Lung (tissue), 12 donors: Measurements from ENCODE around the gene PITPNB. TPM values are rescaled to one million over a fixed set of nuclear protein-coding genes. Genes with fewer than 3 reads are reported as not detected.

Experiments used
- ATAC-seq: fragments of 200-7000 bp; cut with Tn5 transposase; one replicate; pipeline ENCODE4 v1.9.1; 2020; ENCODE audit warnings: moderate number of reproducible peaks; ENCODE audit not compliant: insufficient read depth, low FRiP score
- DNase-seq, 3 donors: peaks; one replicate each; pipeline ENCODE4 v3.0.0-alpha.2; 2013 to 2017
- H3K27ac ChIP-seq, 2 donors: one replicate each; pipeline ENCODE4 v1.5.1; 2013; ENCODE audit warnings: mild to moderate bottlenecking in 2 of 2, moderate library complexity in 2 of 2, control low read depth in 1 of 2, inconsistent platforms in 1 of 2, low read depth in 1 of 2, low read length in 1 of 2
- H3K27me3 ChIP-seq, 3 donors: one replicate each; pipeline ENCODE4 v1.5.1; 2013; ENCODE audit warnings: low read length in 2 of 3; ENCODE audit not compliant: control insufficient read depth in 3 of 3, insufficient read depth in 3 of 3
- H3K36me3 ChIP-seq, 4 donors: one replicate each; pipeline ENCODE4 v1.5.1; 2013; ENCODE audit warnings: low read length in 4 of 4, mild to moderate bottlenecking in 1 of 4, moderate library complexity in 1 of 4; ENCODE audit not compliant: control insufficient read depth in 4 of 4, insufficient read depth in 4 of 4
- H3K4me1 ChIP-seq, 5 donors: one replicate each; pipeline ENCODE4 v1.5.1; 2013; ENCODE audit warnings: low read length in 5 of 5, mild to moderate bottlenecking in 2 of 5, moderate library complexity in 1 of 5; ENCODE audit not compliant: control insufficient read depth in 5 of 5, insufficient read depth in 5 of 5
- H3K4me3 ChIP-seq: one replicate; pipeline ENCODE4 v1.5.1; 2013; ENCODE audit warnings: mild to moderate bottlenecking, control low read depth, moderate library complexity
- H3K9ac ChIP-seq, 2 donors: one replicate each; pipeline ENCODE4 v1.5.1; 2013; ENCODE audit warnings: low read length in 2 of 2, control low read depth in 1 of 2; ENCODE audit not compliant: insufficient read depth in 1 of 2
- H3K9me3 ChIP-seq, 4 donors: one replicate each; pipeline ENCODE4 v1.5.1; 2013; ENCODE audit warnings: low read length in 3 of 4, mild to moderate bottlenecking in 1 of 4, moderate library complexity in 1 of 4; ENCODE audit not compliant: control insufficient read depth in 4 of 4, insufficient read depth in 3 of 4
- WGBS, 2 donors: extraction: QIAGEN DNeasy Blood & Tissue Kit; methylation state at CpG; one replicate each; pipeline ENCODE4 v1.1.7; 2013; 5-methylcytosine and 5-hydroxymethylcytosine counted together
- polyA plus RNA-seq, 2 donors: library from polyadenylated mRNA; stranded (reverse); fragments of 200-250 nt; gene quantifications; one replicate each; pipeline ENCODE4 v1.2.1, GENCODE V29; 2013
- total RNA-seq, 2 donors: library from RNA; depleted of rRNA in 1 of 2; stranded (reverse); fragments of >200 nt in 1 of 2; gene quantifications; one replicate each; pipeline ENCODE4 v1.2.1, GENCODE V29; 2014 to 2021
- TF ChIP-seq, protein P1 (sequence below): IDR thresholded peaks from 2 replicates; pipeline ENCODE4 v1.5.1; 2012; ENCODE audit warnings: mild to moderate bottlenecking; ENCODE audit errors: control extremely low read depth, extremely low read depth
- donor health status: control.
- donor health status: control.
- donor health status: Bipolar disorder and iron deficiency.
- donor health status: healthy.
- donor health status: DM: yes; HTN: yes; CAD: no.

Gene PITPNB
- total and polyA plus RNA-seq, 4 donors = 19.2 to 73.5 (median 37.5) TPM

DNA sequence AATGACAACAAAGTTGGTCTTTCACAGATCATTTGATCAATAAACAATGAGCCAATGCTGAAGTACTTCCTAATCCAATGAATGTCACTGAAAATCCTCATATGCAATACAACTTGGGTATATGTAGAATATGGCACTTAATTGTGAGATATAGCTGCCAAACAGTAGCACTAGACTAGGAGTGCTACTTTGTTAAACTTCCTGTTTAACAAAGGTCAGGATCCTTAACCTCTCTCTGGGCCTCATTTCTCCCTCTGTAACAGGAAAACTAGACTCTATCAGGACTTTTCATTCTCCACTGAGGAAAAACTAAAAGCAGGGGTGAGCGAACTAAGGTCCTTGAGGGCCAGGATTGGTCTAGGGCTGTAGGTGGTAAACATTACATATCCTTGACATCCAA is 56.1 kb downstream of the PITPNB start:
- H3K9ac ChIP-seq = peak overlapping the region in 1 of 2 donors; percentile 56
- no peak overlapping the region for H3K4me3 ChIP-seq
- H3K27ac ChIP-seq = no peak overlapping the region
- peaks cover 6 to 20% (median 15%) of the 10 kb centered on the region in 4 donors for H3K36me3 ChIP-seq
- no peaks in the 10 kb centered on the region for H3K27me3 ChIP-seq
- H3K4me1 ChIP-seq = peaks cover 4 to 55% (median 11%) of the 10 kb centered on the region in 5 donors
- DNase-seq = no peak
- TF ChIP-seq, protein P1, sequence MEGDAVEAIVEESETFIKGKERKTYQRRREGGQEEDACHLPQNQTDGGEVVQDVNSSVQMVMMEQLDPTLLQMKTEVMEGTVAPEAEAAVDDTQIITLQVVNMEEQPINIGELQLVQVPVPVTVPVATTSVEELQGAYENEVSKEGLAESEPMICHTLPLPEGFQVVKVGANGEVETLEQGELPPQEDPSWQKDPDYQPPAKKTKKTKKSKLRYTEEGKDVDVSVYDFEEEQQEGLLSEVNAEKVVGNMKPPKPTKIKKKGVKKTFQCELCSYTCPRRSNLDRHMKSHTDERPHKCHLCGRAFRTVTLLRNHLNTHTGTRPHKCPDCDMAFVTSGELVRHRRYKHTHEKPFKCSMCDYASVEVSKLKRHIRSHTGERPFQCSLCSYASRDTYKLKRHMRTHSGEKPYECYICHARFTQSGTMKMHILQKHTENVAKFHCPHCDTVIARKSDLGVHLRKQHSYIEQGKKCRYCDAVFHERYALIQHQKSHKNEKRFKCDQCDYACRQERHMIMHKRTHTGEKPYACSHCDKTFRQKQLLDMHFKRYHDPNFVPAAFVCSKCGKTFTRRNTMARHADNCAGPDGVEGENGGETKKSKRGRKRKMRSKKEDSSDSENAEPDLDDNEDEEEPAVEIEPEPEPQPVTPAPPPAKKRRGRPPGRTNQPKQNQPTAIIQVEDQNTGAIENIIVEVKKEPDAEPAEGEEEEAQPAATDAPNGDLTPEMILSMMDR = no peak
- WGBS, 2 donors = 49 to 75% methylated on average over 1 of the region's 1 CpG
- no peak for ATAC-seq
- no peaks in the 10 kb centered on the region for H3K9me3 ChIP-seq

DNA sequence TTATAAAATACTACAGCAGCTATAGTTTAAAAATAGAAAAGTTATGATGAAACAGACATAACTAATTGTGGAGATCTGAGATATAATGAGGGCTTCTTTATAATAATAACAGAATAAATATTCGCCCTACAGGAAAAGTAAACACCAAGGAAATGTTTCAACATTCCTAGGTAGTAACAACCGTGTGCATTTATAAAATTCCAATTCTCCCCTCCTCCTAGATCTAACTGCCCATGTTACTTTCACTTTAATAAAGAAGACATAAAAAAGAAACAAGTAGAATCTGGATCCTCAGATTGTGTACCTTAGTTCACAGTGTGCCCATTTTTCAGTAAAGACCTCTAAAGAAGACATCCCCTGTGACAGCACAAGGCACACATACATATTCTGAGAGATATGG is 59.7 kb downstream of the PITPNB start:
- Histone ChIP-seq H3K4me1 (peaks cover 2 to 28% (median 17%) of the 10 kb centered on the region in 5 donors), H3K36me3 (peaks cover 24 to 50% (median 33%) of the 10 kb centered on the region in 4 donors), H3K27ac (no peak overlapping the region), H3K9ac (peak overlapping the region in 1 of 2 donors; percentile 67), H3K9me3 (no peaks in the 10 kb centered on the region), H3K27me3 (no peaks in the 10 kb centered on the region), H3K4me3 (no peak overlapping the region)
- 27 to 53% methylated on average over 2 of the region's 2 CpGs for WGBS, 2 donors
- TF ChIP-seq, protein P1 = no peak
- ATAC-seq (no peak), DNase-seq (no peak)

DNA sequence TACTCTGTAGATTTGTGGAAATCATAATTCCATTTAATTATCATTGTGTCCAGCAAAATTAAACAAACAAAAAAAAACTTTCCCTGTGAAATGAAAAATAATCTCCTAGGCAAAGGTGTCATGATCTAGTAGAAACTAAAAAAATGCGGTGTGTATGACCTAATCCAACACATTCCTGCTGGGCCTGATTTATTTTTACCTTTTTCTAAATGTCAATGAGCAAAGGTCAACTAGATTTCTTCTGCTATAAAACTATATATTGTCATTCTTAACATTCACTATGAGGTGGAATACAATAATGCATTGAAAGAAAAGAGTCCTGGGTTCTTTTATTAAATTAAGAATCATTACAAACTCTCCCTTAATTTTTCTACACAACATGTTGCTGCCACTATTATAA is 60.4 kb downstream of the PITPNB start:
- Histone ChIP-seq H3K27me3 (no peaks in the 10 kb centered on the region), H3K4me3 (no peak overlapping the region), H3K36me3 (peaks cover 24 to 52% (median 34%) of the 10 kb centered on the region in 4 donors), H3K9me3 (no peaks in the 10 kb centered on the region), H3K4me1 (peaks cover 2 to 32% (median 17%) of the 10 kb centered on the region in 5 donors), H3K27ac (no peak overlapping the region), H3K9ac (no peak overlapping the region)
- 86 to 96% methylated on average over 1 of the region's 1 CpG for WGBS, 2 donors
- ATAC-seq (no peak), DNase-seq (no peak)
- TF ChIP-seq, protein P1 = no peak

DNA sequence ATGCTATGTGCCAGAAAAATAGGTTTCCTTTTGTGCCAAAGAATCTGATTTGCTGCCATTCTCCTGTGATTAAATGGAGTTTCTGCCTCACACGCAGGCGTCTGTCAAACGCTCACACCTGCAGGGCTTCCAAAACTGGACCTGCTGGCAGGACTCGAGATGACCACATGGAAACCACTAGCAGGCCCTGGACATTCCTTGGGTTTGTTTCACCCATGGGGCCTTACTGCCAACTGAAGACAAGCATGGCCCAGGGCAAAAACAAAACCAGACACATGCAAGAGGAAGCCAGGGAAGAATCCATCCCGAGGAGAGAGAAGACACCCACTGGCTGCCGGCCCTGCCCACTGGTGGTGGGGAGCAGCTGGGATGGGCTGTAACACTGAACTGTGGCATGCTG is 61.6 kb downstream of the PITPNB start:
- Histone ChIP-seq H3K27me3 (no peaks in the 10 kb centered on the region), H3K4me3 (no peak overlapping the region), H3K4me1 (peaks cover 2 to 25% (median 8%) of the 10 kb centered on the region in 5 donors), H3K36me3 (peaks cover 27 to 60% (median 37%) of the 10 kb centered on the region in 4 donors), H3K27ac (no peak overlapping the region), H3K9me3 (no peaks in the 10 kb centered on the region), H3K9ac (no peak overlapping the region)
- TF ChIP-seq, protein P1 = no peak
- DNase-seq (no peak), ATAC-seq (no peak)
- 90 to 95% methylated on average over 6 of the region's 6 CpGs for WGBS, 2 donors
